Mesodermal cell (in vitro differentiated cells): ENCODE data around the gene ZNF587B.
"Not testable (repeated sequence)": the region's sequence is repeated elsewhere in the genome, so short reads cannot be mapped to it uniquely, and the experiment has no call there.

Experiments
- H3K27ac ChIP-seq: 2 replicates; pipeline ENCODE4 v1.7.0; 2013; ENCODE audit warnings: mild to moderate bottlenecking, low read depth, low read length, moderate library complexity; ENCODE audit not compliant: severe bottlenecking
- H3K36me3 ChIP-seq: 2 replicates; pipeline ENCODE4 v1.7.1; 2013; ENCODE audit warnings: mild to moderate bottlenecking, low read length, moderate library complexity; ENCODE audit not compliant: control insufficient read depth, insufficient read depth
- H3K4me1 ChIP-seq: one replicate; pipeline ENCODE4 v1.7.1; 2013; ENCODE audit warnings: mild to moderate bottlenecking, low read length; ENCODE audit not compliant: insufficient read depth, control insufficient read depth, poor library complexity, severe bottlenecking
- H3K4me3 ChIP-seq: 2 replicates; pipeline ENCODE4 v1.7.0; 2013; ENCODE audit warnings: low read length, control low read depth, mild to moderate bottlenecking; ENCODE audit not compliant: insufficient read depth, poor library complexity, severe bottlenecking; ENCODE audit errors: extremely low read depth
- H3K9me3 ChIP-seq: 2 replicates; pipeline ENCODE4 v1.7.1; 2013; ENCODE audit warnings: mild to moderate bottlenecking, low read length, moderate library complexity; ENCODE audit not compliant: control insufficient read depth
- WGBS, 2 experiments: methylation state at CpG; one replicate each; pipeline ENCODE4 v1.1.5; 2013; ENCODE audit warnings: missing lambda C conversion rate in 2 of 2; ENCODE audit not compliant: insufficient coverage in 2 of 2; 5-methylcytosine and 5-hydroxymethylcytosine counted together

The ZNF587B gene

GRCh38 chr19:57819475-57820148 is 10.5 kb upstream of the ZNF587B start:
- H3K9me3 ChIP-seq = no peaks in the 10 kb centered on the region
- peaks cover 12% of the 10 kb centered on the region for H3K36me3 ChIP-seq
- WGBS, 2 experiments = 0 to 1% methylated on average over 37 to 40 of the region's 44 CpGs
- H3K27ac ChIP-seq = peak overlapping the region; percentile 79
- H3K4me1 ChIP-seq = peaks cover 8% of the 10 kb centered on the region
- H3K4me3 ChIP-seq = peak overlapping the region; percentile 100

DNA sequence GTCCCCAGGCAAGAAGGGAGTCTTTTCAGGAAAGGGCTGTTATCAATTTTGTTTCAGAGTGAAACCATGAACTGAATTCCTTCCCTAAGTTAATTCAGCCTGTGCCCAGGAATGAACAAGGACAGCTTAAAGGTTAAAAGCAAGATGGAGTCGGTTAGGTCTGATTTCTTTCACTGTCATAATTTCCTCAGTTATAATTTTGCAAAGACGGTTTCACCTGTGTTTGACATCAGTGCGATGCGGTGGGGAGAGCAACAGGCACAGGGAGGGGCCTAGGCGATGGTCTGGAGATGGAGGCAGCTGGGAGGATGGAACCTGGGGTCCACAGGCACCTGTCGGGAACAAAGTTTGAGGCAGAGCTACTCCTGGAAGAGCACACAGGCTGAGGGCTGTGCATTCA is 9.5 kb upstream of the ZNF587B start:
- Histone ChIP-seq H3K9me3 (no peaks in the 10 kb centered on the region), H3K36me3 (peaks cover 22% of the 10 kb centered on the region), H3K4me1 (peaks cover 8% of the 10 kb centered on the region), H3K27ac (no peak overlapping the region), H3K4me3 (peak overlapping the region; percentile 100)
- 78 to 100% methylated on average over 4 to 5 of the region's 6 CpGs for WGBS, 2 experiments

DNA sequence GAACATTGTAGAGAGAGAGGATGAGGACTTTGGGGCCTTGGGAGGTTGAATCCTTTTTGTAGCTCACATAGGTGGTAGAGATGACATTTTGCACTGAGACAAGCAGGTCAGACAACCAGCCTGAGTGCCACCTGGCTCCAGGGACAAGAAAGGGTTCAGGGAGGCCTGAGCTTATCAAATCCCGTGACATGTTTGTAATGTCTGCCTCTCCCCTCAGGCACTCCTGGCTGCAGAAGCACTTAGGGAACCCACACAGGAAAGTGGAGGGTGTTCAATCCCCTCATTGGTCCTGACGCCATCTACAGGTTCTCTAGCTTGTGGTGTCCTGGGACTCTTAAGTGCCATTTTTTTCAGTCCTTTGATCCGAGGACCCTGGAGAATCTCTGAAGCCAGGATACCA is 9.0 kb upstream of the ZNF587B start:
- not testable (repeated sequence) for H3K27ac ChIP-seq, H3K9me3 ChIP-seq, H3K4me1 ChIP-seq
- Histone ChIP-seq H3K36me3 (peaks cover 27% of the 10 kb centered on the region), H3K4me3 (peak overlapping the region; percentile 100)
- no CpG with 5 or more reads among the region's 3 CpGs for WGBS, 2 experiments

DNA sequence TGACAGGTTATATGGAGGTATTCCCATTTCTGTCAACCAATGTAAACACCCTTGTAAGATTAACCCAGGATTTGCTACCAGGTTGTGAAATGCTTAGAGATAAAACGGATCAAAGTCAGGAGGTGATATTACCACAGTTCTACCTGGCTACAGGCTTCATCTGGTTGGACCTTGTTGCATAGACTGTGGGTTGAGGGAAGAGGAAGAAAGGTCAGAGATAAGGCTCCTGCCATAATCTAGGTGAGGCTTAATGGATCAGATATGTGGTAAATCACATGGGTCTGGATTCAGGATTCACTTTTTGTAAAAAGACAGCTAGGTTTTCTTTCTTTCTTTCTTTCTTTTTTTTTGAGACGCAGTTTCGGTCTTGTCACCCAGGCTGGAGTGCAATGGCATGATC is 8.6 kb upstream of the ZNF587B start:
- H3K9me3 ChIP-seq, H3K4me1 ChIP-seq, H3K27ac ChIP-seq, H3K4me3 ChIP-seq: not testable (repeated sequence)
- WGBS, 2 experiments = 93% methylated on average over 2 of the region's 3 CpGs; no CpG with 5 or more reads in 1 of the 2 experiments
- peaks cover 31% of the 10 kb centered on the region for H3K36me3 ChIP-seq

DNA sequence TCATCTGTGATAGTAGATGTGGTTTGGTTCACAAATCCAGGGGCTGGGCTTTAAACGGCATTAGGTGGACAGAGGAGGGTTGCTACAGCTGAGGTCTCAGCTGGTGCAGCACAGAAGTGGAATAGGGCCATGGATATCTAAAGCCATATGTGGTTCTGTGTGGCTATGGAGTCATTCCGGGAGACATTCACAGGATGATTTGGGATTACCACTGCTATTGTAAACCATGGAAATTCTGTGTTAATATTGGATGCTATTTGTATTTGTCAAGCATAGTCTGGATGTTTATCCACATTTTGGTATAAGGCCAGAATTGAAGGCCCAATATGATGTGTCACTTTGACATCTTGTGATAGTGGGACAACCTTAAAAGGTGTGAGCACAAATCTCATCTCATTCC is 6.9 kb upstream of the ZNF587B start:
- WGBS, 2 experiments = 100% methylated on average over 1 of the region's 2 CpGs; no CpG with 5 or more reads in 1 of the 2 experiments
- H3K4me3 ChIP-seq, H3K4me1 ChIP-seq, H3K27ac ChIP-seq, H3K9me3 ChIP-seq: not testable (repeated sequence)
- peaks cover 37% of the 10 kb centered on the region for H3K36me3 ChIP-seq

- H3K4me3 ChIP-seq, H3K9me3 ChIP-seq, H3K4me1 ChIP-seq, H3K27ac ChIP-seq: not testable (repeated sequence)
- peaks cover 37% of the 10 kb centered on the region for H3K36me3 ChIP-seq
- WGBS, 2 experiments = 94 to 97% methylated on average over 4 of the region's 4 CpGs
Observed at GRCh38 chr19:57823608-57824007, 6.5 kb upstream of the ZNF587B start.

GRCh38 chr19:57825511-57825910 is 4.6 kb upstream of the ZNF587B start:
- WGBS, 2 experiments = 93 to 94% methylated on average over 2 of the region's 6 CpGs

GRCh38 chr19:57829316-57829715 is 783 bp upstream of the ZNF587B start:
- 94% methylated on average over 2 to 3 of the region's 5 CpGs for WGBS, 2 experiments
- H3K36me3 ChIP-seq = peaks cover 39% of the 10 kb centered on the region
- peak overlapping the region; percentile 60 for H3K4me3 ChIP-seq
- H3K27ac ChIP-seq = peak overlapping the region; percentile 97
- H3K4me1 ChIP-seq = peaks cover 19% of the 10 kb centered on the region
- no peaks in the 10 kb centered on the region for H3K9me3 ChIP-seq

More at GRCh38 chr19:57825511-57825910, 4.6 kb upstream of the ZNF587B start:
- H3K36me3 ChIP-seq = peaks cover 37% of the 10 kb centered on the region
- H3K9me3 ChIP-seq = no peaks in the 10 kb centered on the region
- H3K4me1 ChIP-seq = peaks cover 16% of the 10 kb centered on the region
- H3K27ac ChIP-seq = no peak overlapping the region
- no peak overlapping the region for H3K4me3 ChIP-seq

DNA sequence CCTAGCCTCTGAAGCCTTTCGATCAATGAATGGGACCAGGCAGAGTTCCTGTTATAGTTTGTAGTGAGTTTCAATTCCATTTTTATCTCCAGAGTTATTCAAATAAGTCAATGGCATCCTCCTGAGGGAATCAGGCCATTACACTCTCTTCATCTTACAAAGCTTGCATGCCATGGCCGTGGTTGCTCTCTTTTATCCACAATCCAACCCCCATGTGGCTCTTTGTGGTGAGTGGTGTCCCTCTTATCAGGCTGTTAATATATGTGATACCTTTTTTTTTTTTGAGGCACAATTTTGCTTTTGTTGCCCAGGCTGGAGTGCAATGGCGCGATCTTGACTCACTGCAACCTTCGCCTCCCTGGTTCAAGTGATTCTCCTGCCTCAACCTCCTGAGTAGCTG is 6.9 kb downstream of the ZNF587B start:
- not testable (repeated sequence) for H3K4me3 ChIP-seq, H3K4me1 ChIP-seq, H3K9me3 ChIP-seq, H3K27ac ChIP-seq
- WGBS, 2 experiments = 95 to 97% methylated on average over 3 of the region's 5 CpGs
- H3K36me3 ChIP-seq = peaks cover 49% of the 10 kb centered on the region

- WGBS, 2 experiments = 100% methylated on average over 2 of the region's 5 CpGs
- peaks cover 60% of the 10 kb centered on the region for H3K36me3 ChIP-seq
- not testable (repeated sequence) for H3K9me3 ChIP-seq, H3K4me3 ChIP-seq, H3K4me1 ChIP-seq, H3K27ac ChIP-seq
Observed at GRCh38 chr19:57838622-57839191, 8.6 kb downstream of the ZNF587B start.

GRCh38 chr19:57841122-57841763 is 11.1 kb downstream of the ZNF587B start:
- Histone ChIP-seq H3K36me3 (peaks cover 81% of the 10 kb centered on the region), H3K27ac (peak overlapping the region; percentile 46)
- 79 to 90% methylated on average over 4 of the region's 6 CpGs for WGBS, 2 experiments

More at GRCh38 chr19:57841122-57841763, 11.1 kb downstream of the ZNF587B start:
- Histone ChIP-seq H3K4me1 (no peaks in the 10 kb centered on the region), H3K4me3 (no peak overlapping the region), H3K9me3 (no peaks in the 10 kb centered on the region)
